Stimulated activated CD4-positive, alpha-beta T cell treated with anti-CD3 and anti-CD28 coated beads, Interleukin-1b, Interleukin-23, amount 100 ng/mL, for 4 hours (primary cell): ENCODE measurements around the gene PLXNB2.

Experiments
- DNase-seq, 2 donors: peaks; one replicate each; pipeline ENCODE4 v3.0.0-alpha.2; 2020; ENCODE audit warnings: low read depth in 2 of 2

PLXNB2 gene

DNA sequence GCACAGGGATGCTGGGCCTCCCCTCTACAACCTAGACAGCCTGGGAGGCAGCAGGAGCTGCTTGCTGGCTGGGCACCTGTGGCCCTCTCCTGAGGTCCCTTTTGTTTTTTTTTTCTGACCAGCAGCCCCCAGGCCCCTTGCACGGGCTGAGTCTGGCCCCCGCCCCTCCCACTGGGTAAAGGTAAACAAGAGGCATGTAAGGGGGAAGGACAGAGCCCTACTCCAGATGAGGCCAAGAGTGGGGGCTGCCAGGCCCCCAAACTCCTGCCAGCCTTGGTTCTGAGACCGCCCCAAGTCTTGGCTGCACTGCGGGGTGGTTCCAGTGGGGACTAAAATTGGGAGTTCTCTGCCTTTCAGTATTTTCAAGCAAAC is 9.2 kb downstream of the PLXNB2 start:
- no peak for DNase-seq

DNA sequence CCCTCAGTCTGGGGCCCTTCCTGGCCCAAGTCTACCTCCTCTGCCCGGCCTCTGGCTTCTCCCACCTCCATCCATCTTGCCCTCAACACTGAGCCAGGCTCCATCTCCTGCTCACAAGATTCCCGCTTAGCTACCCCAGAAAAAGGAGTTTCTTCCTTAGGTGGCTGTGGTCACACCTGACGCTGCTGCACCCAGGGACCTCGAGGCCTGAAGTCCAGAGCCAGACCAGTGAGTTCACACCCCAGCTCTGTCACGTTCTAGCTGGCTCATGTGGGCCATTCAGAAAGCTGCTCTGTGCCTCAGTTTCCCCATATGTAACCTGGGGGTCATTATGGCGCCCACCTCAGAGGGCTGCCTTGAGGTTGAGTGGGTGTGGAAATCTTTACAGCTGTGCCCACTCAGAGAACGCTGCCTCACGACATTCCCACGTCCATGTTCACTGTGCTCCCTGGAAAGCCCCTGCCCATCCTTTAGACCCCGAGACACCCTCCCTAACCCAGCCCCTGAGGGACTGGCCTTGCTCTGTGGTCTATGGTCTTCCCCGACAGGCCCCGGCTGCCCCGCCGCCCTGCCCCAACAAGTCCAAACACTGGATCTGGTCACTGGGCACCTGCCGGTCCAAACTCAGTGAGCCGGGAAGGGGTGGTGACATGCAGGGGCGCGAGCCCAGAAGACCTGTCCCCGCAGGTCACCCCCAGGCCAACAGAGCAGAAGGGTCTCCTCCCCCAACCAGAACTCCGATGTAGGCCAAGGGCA is 9.8 kb downstream of the PLXNB2 start:
- no peak for DNase-seq

DNA sequence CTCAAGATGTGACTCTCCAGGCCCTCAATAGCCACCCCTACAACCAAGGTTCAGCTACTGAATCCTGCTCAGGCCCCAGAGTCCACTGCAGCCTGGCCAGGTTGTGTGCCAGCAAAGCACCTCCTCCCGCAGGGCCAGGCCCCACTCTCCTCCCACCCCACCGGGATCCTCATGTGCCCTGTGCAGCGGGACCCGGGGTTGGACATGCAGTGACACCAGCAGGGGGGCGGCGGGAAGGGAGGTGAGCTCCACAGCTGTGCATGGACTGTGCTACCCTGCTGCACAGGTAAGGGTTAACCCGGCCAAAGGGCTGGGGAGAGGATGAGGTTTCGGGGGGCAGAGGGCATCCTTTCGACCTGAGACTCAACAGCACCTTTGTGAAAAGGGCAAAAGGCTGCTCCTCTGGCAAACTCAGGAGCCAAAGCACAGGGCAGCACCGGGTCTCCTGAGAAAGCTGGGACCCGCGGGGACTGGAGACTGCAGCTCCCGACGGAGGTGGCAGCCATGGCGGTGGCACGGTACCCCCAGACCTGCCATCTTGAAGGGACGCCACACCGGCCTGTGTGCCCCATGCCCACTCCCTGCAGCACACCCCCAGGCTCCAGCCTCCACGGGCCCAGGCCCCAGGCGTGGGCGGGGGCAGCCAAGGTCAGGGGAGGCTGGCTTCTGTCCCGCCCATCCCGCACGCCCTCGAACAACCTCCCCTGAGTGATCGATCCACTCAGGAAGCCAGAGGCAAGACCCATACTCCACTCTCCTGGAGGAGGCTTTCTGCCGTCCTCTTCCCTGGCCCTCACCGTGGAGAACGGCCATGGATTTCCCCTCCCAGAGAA is 10.6 kb downstream of the PLXNB2 start:
- no peak for DNase-seq

DNA sequence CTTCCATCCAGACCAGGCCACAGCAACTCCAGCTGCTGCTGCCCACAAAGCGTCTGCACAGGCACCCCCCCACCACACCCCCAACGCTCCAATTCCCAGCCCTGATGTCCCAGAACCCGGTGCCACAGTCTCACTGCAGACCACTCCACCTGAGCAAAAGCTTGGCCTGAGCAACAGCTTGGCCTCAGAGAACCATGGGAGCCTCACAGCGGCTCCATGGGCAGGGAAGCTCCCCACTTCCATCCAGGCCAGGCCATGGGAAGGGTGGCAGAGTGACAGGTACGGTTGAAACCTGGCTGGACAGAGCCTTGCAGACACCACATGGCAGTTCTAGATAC is 13.2 kb downstream of the PLXNB2 start:
- DNase-seq: no peak

DNA sequence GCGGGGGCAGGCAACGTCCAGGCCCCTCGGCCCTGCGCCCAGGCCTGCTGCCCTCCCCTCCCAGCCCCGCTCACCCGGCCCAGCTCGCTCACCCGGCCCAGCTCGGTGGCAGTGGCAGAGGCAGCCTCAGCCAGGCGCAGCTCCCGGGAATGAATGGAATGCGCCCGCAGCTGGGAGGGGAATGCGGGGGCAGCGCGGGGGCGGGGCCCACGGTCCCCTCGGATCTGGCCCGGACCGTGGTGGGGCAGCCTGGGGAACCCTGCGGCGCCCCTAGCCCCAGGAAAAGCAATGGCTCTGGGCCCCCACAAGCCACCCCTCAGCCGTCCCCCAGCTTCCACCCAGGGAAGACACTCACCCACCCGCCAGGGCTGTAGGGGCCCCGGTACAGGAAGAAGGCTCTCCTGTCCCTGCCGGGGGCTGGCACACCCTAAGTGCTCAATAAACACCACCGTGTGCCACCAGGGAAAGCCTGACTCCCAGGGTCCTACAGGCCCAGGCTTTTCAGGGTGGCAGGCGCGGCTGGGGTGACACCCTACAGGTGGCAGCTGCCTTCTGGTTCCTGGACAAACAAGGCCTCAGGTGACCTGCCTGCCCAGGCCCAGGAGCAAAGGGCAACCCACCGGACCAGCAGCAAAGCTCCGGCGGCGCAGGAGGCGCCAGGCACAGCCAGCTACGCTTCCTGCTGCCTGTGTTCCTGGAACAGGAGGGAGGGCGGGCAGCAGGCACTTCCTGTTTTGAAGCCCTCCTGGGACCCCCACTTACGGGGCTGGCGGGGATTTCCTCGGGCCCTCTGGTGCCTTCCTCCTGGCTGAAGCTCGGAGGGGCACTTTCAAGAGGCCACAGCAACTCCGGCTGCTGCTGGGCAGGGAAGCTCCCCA is 13.8 kb downstream of the PLXNB2 start:
- no peak for DNase-seq

DNA sequence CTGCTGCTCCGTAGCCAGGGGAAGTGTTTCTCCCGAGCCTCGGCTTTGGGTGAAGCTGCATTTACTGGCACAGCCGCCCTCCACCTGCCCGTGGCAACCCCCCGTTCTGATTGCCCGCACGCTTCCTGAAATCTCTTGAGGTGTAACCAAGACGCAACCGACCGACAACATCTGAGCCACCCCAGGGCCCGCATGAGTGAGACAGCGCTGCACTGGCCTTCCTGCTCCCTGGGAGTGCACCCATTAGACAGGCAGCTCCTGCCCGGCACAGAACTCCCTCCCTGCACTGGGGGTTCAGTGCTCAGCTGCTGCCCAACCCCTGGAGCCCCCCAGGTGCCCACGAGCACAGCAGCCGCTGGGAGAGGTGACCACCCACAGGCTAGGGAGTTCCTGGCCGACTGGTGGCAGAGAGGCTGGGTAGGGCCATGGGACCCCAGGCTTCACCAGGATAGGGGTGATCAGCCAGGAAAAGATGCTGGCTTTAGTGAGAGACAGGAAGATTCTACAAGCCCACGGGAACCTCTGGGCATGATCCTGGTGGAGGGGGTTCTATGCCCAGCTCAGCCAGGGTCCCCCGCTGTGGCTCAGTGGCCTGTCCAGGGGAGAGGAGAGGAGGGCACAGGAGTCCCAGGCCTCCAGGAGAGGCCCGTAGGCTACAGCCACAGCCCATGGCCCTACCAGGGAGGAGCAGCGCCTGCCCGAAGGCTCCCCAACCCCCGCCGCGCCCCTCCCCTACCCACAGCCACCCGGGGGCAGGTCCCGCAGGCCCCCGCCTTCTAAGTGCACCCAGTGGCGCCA is 14.6 kb downstream of the PLXNB2 start:
- DNase-seq: no peak

DNA sequence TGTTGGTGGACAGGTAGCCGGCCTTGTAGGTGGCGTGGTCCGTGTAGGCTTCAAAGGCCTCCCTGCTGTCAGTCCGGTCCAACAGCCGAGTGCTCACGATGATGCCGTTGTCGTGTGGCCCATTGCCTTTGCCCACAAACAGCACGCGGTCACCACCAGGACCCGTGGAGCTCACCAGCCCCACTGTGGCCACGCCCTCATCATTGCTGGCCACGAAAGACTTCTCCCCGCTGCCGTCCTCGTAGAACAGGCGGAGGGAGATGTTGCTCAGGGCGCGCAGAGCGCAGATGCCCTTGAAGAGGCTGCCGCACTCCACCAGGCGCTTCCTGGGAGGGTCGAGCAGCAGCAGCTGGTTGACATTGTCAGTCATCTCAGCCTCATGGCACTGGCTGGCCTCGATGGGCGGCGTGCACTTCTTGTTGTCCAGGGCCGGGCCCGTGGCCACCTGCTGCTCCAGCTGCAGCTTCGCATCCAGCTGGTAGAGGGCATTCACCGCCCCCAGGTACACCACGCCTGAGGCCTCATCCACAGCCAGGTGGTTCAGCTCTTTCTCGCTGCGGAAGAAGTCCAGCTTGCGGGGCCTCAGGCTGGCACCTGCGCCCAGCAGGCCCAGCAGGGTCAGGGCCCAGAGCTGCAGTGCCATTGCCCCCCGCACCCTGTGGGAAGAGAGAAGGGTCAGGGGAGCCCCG is 17.4 kb downstream of the PLXNB2 start:
- no peak for DNase-seq

DNA sequence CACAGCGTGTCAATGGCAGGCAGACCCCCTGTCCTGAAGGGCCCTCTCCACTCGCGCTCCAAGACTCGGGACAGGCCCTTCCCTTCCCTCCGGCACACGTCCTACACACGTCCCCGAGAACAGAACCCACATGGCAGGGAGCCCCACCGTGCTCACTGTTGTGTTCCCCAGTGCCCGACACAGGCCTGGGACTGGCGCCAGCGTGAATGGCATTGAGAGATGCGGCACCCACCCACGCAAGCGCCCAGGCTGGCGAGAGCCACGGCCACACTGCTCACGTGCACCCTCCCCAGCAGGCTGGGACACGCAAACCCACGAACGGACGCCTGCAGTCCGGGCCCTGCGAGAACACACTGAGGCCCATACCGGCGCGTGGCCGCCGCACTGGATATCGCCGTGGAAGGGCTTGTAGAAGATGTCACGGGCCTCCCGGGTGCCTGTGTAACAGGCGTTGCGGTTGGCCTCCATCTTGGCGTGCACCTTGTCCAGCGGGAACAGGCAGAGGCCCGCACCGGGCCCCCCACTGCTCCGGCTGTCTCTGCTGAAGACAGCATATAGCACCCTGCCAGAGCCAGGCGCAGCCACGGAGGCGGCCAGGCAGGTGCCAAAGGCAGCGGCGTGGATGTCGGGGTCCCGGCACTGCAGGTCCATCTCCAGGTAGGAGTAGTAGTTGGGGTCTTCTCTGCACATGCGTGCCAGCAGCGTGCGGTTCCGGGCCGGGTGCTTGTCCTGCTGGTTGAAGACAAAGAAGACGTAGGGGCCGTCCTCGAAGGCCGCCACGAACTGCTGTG is 18.1 kb downstream of the PLXNB2 start:
- no peak for DNase-seq

DNA sequence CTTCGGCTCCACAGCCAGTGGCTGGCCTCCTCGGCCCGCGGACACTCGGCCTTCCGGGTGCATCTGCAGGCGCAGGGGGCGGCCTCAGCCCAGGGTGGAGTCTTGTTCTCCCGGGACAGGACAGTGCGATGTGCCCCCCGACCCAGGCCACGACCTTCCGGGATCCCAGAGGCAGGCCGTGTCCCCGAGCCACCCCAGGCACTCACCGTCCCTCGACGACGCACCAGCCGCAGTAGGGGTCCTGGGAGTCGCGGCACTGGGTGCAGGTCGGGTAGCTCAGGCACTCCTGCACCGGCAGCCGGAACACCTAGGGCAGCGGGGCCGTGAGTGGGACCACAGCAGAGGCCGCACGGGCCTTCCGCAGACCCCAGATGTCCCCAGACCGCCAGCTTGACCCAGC is 19.7 kb downstream of the PLXNB2 start:
- DNase-seq: no peak

DNA sequence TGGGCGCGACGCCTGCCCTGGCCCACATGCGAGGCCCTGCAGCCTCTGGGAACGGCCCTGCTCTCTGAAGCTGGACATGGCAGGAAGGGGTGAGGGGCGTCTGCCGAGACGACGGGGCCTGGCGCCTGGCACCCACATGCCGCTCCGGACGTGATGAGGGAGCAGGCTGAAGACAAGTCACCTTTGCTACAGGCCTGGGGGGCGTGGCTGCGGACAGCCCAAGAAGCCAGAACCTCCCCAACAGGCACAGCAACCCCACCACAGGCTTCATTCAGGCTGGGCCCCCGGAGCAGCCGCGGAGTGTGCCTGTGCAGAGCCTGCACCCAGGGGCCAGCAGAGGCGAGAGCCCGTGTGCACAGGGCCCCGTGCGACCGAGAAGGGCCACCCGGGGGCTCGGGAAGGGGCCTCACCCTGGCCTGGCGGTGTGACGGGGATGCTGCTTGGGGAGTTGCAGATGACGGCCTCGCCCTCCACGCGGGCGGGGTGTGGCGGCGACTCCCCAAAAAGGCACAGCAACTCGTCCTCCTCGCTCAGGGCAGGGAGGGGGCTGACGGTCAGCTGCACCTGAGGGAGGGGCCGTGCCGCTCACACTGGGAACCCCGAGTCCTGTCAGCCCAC is 20.6 kb downstream of the PLXNB2 start:
- DNase-seq: no peak

DNA sequence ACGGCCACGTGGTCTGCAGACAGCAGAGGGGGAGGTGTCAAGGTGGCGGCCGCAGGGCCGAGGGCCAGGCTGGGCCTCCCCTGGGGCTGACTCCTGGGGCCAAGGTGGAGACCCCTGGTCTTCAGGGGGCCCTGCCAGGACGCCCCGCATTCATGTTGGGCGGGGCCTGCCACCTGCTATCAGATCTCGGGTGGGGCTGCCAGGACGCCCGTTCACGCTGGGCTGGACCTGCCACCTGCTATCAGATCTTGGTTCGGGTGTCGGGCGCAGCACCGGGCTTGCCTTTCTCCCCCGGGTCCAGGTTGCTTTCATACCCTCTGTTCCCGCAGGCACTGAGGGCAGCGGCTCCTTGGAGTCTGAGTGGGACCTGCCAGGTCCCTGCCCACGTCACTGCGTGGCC is 21.2 kb downstream of the PLXNB2 start:
- DNase-seq: no peak

DNA sequence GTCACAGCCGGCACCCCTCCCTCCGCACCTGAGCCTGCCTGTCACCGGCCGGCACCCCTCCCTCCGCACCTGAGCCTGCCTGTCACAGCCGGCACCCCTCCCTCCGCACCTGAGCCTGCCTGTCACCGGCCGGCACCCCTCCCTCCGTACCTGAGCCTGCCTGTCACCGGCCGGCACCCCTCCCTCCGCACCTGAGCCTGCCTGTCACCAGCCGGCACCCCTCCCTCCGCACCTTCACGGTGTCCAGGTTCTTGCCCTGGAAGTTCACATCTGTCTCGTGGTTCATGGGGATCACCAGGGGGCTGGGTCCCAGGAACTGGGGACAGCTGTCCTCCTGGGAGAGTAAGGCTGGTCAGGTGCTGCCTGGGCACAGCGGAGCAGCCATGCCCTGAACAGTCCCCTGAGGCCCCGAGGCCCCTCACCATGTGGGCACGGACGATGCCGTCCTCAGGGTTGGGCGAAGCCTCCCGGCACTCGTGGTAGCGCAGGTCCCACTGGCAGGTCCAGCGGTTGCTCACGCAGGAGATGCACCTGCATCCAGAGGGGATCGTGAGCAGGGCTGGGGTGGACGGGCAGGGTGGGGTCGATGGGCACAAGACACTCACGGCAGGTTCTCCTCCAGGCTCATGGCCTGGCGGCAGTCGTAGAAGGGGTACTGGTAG is 21.7 kb downstream of the PLXNB2 start:
- no peak for DNase-seq

DNA sequence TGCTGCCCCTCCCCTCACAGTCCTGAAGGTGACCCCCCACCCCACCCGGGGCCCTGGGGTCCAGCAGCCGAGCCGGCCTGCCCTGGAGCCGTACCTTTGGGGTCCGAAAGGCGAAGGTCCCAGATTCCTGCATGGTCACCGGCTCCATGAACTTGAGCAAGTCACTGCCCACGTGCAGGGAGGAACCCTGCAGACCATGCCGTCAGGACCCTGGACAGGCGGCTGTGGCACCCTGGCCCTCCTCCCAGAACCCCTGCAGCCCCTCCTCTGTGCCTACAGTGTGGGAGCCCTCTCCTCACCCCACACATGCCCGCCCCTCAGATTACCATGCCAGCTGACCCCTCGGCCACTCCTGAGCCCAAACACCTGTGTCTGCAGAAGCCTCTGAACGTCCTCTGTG is 23.0 kb downstream of the PLXNB2 start:
- DNase-seq: no peak

DNA sequence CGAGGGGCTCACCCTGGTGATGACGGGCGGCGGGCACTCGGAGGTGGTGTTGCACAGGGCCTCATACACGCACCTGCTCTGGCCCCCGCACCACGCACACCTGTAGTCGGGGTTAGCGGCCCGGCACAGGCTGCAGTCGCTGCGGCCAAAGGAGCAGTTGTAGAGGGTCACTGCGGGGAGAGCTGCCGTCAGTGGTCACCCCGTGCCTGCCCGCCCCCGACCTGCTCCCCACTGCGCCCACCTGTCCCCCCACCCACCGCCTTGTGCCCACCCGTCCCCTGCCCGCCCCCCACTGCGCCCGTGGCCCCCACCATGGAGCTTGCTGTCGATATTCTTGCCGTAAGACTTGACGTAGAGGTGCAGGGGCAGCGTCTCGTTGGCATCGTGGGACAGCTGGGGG is 23.6 kb downstream of the PLXNB2 start:
- no peak for DNase-seq

DNA sequence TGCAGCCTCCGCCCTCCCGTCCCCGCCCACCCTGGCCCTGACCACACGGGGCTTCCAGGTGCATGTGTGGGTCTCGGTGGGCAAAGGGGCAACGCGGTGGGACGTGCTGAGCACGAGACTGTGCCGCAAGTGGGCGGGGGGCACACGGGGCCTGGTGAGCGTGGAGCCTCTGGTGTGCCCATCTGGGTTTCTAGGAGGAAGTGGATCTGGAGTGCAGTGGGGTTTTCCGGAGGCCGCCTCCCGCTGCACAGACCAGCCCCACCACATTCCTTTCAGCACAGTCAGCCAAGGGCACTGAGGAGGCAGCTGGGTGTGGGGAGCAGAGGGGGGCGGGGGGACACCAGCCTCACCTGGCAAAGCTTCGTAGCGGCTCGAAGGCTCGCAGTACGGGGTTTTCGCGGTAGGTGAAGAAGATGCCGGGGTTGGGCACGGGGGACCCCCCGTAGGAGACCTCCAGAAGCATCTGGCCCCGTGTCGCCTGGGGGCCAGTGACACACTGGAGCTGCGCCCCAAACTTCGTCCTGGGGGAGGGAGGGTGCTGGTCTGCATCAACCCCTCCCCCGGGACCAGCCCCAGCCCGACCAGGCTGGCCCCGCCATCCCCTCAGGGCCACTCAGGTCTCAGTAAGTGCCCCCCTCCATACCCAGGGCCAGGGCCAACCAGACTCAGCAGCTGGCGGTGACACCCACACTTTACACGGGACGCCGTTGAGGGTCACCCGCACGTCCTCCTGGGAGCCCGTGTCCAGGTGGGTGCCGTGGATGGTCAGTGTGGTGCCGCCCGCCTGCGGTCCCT is 24.9 kb downstream of the PLXNB2 start:
- no peak for DNase-seq

DNA sequence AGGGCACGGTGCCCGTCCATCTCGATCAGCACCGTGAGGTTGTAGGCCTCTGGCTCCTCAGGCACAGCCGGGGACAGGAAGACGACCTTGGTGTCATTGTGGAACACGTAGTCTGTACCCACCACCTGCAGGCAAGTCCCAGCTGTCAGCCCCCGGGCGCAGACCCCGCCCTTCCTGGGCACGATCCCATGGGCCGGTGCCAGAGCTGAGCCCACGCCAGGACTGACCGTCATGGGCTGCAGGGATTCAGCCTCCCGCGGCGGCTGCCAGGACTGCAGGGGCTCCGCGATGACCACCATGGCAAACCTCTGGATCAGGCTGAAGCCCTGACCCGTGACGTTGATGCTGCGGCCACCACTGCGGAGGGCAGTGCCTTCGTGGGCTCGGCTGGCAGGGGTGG is 25.5 kb downstream of the PLXNB2 start:
- DNase-seq: no peak

DNA sequence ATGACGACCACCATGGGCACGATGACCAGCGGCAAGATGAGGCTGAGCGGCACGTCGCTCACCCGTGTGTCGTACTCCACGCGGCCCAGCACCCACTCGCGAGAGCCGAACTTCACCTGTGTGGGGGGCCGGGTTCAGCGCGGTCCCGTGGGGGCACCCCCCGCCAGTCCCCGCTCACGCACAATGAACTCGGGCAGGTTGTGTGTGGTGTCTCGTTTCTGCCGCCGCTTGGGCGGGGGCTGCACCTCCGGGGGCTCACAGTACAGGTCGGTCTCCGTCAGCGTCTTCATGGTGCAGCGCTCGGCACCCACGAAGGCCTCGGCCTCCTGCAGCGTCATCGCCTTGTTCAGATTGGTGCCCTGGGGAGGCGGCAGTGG is 26.1 kb downstream of the PLXNB2 start:
- DNase-seq: no peak

DNA sequence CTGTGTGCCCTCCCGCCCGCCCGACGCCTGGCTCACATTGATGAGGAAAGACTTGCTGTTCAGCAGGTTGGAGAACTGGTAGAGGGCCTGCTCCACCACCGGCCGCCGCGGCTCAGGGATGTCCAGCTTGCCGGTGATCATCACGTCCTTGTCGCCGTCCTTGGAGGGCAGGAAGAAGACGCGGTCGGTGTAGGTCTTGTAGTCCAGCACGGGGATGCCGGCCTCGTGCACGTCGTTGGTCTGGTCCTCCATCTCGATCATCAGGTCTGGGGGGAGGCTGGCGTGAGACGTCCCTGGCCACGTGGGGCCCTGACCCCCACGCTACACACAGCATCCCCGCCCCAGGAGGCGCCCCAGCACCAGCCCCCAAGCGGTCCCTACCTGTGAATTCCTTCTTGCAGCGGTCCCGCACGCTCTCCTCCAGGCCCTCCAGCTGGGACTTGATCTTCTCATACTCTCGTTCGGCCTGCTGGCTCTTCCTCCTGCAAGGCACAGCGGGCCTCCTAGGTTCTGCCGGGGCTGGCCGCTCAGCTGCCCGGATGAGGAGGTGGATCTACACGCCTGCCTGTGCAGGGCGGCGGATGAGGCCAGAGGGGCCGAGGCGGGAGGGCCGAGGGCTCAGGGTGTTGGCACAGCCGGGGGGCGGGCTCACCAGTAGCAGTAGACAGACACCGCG is 26.6 kb downstream of the PLXNB2 start:
- DNase-seq: no peak
